ENCODE data around the gene NDUFB4. TPM values are rescaled to one million over a fixed set of nuclear protein-coding genes. Genes with fewer than 3 reads are reported as not detected.

The NDUFB4 gene
- total RNA-seq, 1 experiment from 2014 or later = 174 TPM

DNA sequence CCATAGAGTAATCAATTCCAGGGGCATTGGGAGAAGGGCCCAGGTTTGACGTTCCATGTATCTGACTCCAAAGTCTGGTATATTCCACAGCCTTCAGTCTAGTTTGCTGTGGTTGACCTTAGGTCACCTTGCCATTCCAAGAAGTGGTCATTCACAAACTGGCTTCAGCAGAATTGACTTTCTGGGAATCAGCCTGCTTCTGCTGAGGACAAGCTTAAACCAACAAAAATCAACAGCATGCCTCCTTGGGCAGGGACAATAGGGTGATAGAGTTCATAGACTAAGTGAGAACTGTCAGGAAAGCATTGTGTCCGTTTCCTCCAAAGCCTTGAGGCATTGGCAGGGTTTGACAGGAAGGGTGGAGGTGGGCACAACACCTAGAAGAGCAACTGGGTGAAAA is 24.1 kb upstream of the NDUFB4 start:
- peaks cover 36% of the 10 kb centered on the region for H3K9me3 Mint-ChIP-seq
- H3K36me3 Mint-ChIP-seq = peaks cover 26% of the 10 kb centered on the region
- ChIA-PET POLR2A (no interaction called here), CTCF (no interaction called here)
- H3K27ac Mint-ChIP-seq = no peak overlapping the region
- no peak for ATAC-seq
- H3K27me3 Mint-ChIP-seq (ENCODE audit: low read depth) = peaks cover 3% of the 10 kb centered on the region; the same call in 1 of the 2 replicates
- no peak overlapping the region for H3K4me3 Mint-ChIP-seq
- H3K4me1 Mint-ChIP-seq = peaks cover 29% of the 10 kb centered on the region
- TF ChIP-seq GTF2I (CRISPR knock-in tag; conservative IDR thresholded peaks at IDR 0.05) (no peak), ESRRA (CRISPR knock-in tag; IDR thresholded peaks at IDR 0.05; ENCODE audit: borderline replicate concordance) (no peak), ZNF263 (CRISPR knock-in tag; IDR thresholded peaks at IDR 0.05; ENCODE audit: low read depth) (no peak), TP53 (CRISPR knock-in tag; IDR thresholded peaks at IDR 0.05) (no peak), GRHL2 (CRISPR knock-in tag; IDR thresholded peaks at IDR 0.05; ENCODE audit: insufficient replicate concordance, severe bottlenecking) (no peak), ZNF219 (CRISPR knock-in tag; IDR thresholded peaks at IDR 0.05; ENCODE audit: borderline replicate concordance) (no peak), TEAD1 (CRISPR knock-in tag; IDR thresholded peaks at IDR 0.05) (no peak), ZNF423 (CRISPR knock-in tag; IDR thresholded peaks at IDR 0.05) (no peak), PRRX2 (CRISPR knock-in tag; IDR thresholded peaks at IDR 0.05) (no peak)
- TF ChIP-seq, protein P1, sequence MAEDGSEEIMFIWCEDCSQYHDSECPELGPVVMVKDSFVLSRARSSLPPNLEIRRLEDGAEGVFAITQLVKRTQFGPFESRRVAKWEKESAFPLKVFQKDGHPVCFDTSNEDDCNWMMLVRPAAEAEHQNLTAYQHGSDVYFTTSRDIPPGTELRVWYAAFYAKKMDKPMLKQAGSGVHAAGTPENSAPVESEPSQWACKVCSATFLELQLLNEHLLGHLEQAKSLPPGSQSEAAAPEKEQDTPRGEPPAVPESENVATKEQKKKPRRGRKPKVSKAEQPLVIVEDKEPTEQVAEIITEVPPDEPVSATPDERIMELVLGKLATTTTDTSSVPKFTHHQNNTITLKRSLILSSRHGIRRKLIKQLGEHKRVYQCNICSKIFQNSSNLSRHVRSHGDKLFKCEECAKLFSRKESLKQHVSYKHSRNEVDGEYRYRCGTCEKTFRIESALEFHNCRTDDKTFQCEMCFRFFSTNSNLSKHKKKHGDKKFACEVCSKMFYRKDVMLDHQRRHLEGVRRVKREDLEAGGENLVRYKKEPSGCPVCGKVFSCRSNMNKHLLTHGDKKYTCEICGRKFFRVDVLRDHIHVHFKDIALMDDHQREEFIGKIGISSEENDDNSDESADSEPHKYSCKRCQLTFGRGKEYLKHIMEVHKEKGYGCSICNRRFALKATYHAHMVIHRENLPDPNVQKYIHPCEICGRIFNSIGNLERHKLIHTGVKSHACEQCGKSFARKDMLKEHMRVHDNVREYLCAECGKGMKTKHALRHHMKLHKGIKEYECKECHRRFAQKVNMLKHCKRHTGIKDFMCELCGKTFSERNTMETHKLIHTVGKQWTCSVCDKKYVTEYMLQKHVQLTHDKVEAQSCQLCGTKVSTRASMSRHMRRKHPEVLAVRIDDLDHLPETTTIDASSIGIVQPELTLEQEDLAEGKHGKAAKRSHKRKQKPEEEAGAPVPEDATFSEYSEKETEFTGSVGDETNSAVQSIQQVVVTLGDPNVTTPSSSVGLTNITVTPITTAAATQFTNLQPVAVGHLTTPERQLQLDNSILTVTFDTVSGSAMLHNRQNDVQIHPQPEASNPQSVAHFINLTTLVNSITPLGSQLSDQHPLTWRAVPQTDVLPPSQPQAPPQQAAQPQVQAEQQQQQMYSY (CRISPR knock-in tag; IDR thresholded peaks at IDR 0.05) = no peak
- TF ChIP-seq, protein P2, sequence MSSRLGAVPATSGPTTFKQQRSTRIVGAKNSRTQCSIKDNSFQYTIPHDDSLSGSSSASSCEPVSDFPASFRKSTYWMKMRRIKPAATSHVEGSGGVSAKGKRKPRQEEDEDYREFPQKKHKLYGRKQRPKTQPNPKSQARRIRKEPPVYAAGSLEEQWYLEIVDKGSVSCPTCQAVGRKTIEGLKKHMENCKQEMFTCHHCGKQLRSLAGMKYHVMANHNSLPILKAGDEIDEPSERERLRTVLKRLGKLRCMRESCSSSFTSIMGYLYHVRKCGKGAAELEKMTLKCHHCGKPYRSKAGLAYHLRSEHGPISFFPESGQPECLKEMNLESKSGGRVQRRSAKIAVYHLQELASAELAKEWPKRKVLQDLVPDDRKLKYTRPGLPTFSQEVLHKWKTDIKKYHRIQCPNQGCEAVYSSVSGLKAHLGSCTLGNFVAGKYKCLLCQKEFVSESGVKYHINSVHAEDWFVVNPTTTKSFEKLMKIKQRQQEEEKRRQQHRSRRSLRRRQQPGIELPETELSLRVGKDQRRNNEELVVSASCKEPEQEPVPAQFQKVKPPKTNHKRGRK (CRISPR knock-in tag; IDR thresholded peaks at IDR 0.05; ENCODE audit: borderline replicate concordance) = no peak
- TF ChIP-seq, protein P3, sequence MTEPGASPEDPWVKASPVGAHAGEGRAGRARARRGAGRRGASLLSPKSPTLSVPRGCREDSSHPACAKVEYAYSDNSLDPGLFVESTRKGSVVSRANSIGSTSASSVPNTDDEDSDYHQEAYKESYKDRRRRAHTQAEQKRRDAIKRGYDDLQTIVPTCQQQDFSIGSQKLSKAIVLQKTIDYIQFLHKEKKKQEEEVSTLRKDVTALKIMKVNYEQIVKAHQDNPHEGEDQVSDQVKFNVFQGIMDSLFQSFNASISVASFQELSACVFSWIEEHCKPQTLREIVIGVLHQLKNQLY (CRISPR knock-in tag; IDR thresholded peaks at IDR 0.05) = no peak
- TF ChIP-seq, protein P4, sequence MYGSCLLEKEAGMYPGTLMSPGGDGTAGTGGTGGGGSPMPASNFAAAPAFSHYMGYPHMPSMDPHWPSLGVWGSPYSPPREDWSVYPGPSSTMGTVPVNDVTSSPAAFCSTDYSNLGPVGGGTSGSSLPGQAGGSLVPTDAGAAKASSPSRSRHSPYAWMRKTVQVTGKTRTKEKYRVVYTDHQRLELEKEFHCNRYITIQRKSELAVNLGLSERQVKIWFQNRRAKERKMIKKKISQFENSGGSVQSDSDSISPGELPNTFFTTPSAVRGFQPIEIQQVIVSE (CRISPR knock-in tag; IDR thresholded peaks at IDR 0.05; ENCODE audit: borderline replicate concordance) = no peak
- no peak for DNase-seq (ENCODE audit: low spot score)

DNA sequence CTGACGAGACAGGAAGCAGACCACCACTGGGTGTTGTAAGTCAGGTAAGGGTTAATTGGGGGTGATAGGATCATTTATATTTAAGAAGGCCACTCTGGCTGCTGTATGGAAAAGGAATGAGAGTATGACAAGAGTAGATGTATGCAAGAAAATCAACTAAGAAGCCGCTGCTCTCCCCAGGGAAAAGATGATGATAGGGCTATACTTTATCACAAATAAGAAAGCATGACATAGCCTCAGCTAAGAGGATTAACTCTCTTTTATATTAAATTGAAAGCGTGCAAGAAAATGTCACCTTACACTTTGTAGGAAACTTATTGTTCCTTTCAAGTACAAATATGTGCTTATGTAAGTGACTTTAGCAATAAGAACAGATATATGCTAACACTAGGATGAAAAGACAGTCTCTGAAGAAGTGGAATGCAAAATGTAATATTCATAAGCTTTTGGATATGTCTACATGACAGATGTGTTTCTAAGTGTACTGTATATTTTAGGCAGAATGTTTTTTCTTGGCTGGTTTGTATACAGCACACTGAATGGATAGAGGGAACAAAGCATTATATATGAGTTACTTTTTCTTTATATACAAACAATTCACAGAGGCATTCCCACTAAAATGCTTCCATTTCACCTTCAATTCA is 8.7 kb upstream of the NDUFB4 start:
- DNase-seq (ENCODE audit: low spot score) (no peak), ATAC-seq (no peak)
- Mint-ChIP-seq H3K27me3 (ENCODE audit: low read depth) (no peaks in the 10 kb centered on the region), H3K4me3 (no peak overlapping the region), H3K4me1 (no peaks in the 10 kb centered on the region), H3K36me3 (peaks cover 3% of the 10 kb centered on the region), H3K9me3 (peaks cover 17% of the 10 kb centered on the region), H3K27ac (no peak overlapping the region)
- ChIA-PET CTCF (interaction anchor here (0.5 kb wide), 1 partner anchor 290 kb away, joined by 3 read pairs; no protein-coding TSS in a partner anchor), POLR2A (no interaction called here)
- TF ChIP-seq, protein P5, sequence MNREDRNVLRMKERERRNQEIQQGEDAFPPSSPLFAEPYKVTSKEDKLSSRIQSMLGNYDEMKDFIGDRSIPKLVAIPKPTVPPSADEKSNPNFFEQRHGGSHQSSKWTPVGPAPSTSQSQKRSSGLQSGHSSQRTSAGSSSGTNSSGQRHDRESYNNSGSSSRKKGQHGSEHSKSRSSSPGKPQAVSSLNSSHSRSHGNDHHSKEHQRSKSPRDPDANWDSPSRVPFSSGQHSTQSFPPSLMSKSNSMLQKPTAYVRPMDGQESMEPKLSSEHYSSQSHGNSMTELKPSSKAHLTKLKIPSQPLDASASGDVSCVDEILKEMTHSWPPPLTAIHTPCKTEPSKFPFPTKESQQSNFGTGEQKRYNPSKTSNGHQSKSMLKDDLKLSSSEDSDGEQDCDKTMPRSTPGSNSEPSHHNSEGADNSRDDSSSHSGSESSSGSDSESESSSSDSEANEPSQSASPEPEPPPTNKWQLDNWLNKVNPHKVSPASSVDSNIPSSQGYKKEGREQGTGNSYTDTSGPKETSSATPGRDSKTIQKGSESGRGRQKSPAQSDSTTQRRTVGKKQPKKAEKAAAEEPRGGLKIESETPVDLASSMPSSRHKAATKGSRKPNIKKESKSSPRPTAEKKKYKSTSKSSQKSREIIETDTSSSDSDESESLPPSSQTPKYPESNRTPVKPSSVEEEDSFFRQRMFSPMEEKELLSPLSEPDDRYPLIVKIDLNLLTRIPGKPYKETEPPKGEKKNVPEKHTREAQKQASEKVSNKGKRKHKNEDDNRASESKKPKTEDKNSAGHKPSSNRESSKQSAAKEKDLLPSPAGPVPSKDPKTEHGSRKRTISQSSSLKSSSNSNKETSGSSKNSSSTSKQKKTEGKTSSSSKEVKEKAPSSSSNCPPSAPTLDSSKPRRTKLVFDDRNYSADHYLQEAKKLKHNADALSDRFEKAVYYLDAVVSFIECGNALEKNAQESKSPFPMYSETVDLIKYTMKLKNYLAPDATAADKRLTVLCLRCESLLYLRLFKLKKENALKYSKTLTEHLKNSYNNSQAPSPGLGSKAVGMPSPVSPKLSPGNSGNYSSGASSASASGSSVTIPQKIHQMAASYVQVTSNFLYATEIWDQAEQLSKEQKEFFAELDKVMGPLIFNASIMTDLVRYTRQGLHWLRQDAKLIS (CRISPR knock-in tag; IDR thresholded peaks at IDR 0.05; ENCODE audit: borderline replicate concordance) = no peak
- TF ChIP-seq NFE2L1 (CRISPR knock-in tag; IDR thresholded peaks at IDR 0.05) = no peak
- no peak for TF ChIP-seq OVOL2 (CRISPR knock-in tag; IDR thresholded peaks at IDR 0.05; ENCODE audit: borderline replicate concordance)
- TF ChIP-seq, protein P6, sequence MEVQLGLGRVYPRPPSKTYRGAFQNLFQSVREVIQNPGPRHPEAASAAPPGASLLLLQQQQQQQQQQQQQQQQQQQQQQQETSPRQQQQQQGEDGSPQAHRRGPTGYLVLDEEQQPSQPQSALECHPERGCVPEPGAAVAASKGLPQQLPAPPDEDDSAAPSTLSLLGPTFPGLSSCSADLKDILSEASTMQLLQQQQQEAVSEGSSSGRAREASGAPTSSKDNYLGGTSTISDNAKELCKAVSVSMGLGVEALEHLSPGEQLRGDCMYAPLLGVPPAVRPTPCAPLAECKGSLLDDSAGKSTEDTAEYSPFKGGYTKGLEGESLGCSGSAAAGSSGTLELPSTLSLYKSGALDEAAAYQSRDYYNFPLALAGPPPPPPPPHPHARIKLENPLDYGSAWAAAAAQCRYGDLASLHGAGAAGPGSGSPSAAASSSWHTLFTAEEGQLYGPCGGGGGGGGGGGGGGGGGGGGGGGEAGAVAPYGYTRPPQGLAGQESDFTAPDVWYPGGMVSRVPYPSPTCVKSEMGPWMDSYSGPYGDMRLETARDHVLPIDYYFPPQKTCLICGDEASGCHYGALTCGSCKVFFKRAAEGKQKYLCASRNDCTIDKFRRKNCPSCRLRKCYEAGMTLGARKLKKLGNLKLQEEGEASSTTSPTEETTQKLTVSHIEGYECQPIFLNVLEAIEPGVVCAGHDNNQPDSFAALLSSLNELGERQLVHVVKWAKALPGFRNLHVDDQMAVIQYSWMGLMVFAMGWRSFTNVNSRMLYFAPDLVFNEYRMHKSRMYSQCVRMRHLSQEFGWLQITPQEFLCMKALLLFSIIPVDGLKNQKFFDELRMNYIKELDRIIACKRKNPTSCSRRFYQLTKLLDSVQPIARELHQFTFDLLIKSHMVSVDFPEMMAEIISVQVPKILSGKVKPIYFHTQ (CRISPR knock-in tag; IDR thresholded peaks at IDR 0.05) = no peak
